Measurements from ENCODE around the gene BNC2. TPM values are rescaled to one million over a fixed set of nuclear protein-coding genes. Genes with fewer than 3 reads are reported as not detected.

Gene BNC2
- total RNA-seq, 1 donor from 2014 or later: 15.2 TPM

- no peak for DNase-seq
- Mint-ChIP-seq H3K4me1 (ENCODE audit: low read depth, unreplicated experiment) (peaks cover 15% of the 10 kb centered on the region), H3K9me3 (ENCODE audit: unreplicated experiment) (no peaks in the 10 kb centered on the region), H3K27me3 (ENCODE audit: unreplicated experiment) (peaks cover 1% of the 10 kb centered on the region), H3K4me3 (ENCODE audit: unreplicated experiment) (no peak overlapping the region), H3K36me3 (ENCODE audit: unreplicated experiment) (peaks cover 4% of the 10 kb centered on the region), H3K27ac (ENCODE audit: unreplicated experiment) (no peak overlapping the region)
- TF ChIP-seq CTCF (IDR thresholded peaks at IDR 0.05; ENCODE audit: partially characterized antibody, unreplicated experiment): no peak
Observed at GRCh38 chr9:16405421-16405820, 465.0 kb downstream of the BNC2 start.

- Mint-ChIP-seq H3K27ac (ENCODE audit: unreplicated experiment) (no peak overlapping the region), H3K4me1 (ENCODE audit: low read depth, unreplicated experiment) (peaks cover 2% of the 10 kb centered on the region), H3K9me3 (ENCODE audit: unreplicated experiment) (no peaks in the 10 kb centered on the region), H3K36me3 (ENCODE audit: unreplicated experiment) (peaks cover 4% of the 10 kb centered on the region), H3K27me3 (ENCODE audit: unreplicated experiment) (peaks cover 1% of the 10 kb centered on the region), H3K4me3 (ENCODE audit: unreplicated experiment) (no peak overlapping the region)
- DNase-seq: no peak
- TF ChIP-seq CTCF (IDR thresholded peaks at IDR 0.05; ENCODE audit: partially characterized antibody, unreplicated experiment): no peak
Observed at GRCh38 chr9:16401701-16402100, 468.8 kb downstream of the BNC2 start.

DNA sequence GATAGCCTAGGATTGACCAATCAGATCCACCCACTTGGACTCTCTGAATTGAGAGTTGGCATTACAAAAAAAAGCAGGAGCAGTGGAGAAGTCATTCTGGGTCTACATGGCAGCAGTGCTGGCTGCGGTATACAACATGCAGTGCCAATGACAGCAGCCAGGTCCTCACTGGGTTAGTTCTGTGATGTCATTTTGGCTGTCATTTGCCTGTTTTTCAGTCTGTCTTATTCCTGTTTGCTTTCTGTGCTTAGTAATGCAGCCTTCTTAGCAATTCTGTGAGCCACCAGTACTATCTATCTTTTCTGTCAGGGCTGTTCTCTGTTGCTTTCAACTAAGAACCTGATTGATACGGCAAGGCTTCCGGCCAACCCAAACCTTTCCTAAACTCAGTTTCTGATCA is 471.8 kb downstream of the BNC2 start:
- TF ChIP-seq CTCF (IDR thresholded peaks at IDR 0.05; ENCODE audit: partially characterized antibody, unreplicated experiment): no peak
- no peak overlapping the region for H3K4me3 Mint-ChIP-seq (ENCODE audit: unreplicated experiment)
- no peaks in the 10 kb centered on the region for H3K4me1 Mint-ChIP-seq (ENCODE audit: low read depth, unreplicated experiment)
- H3K9me3 Mint-ChIP-seq (ENCODE audit: unreplicated experiment): peaks cover 3% of the 10 kb centered on the region
- DNase-seq: no peak
- H3K36me3 Mint-ChIP-seq (ENCODE audit: unreplicated experiment): peaks cover 7% of the 10 kb centered on the region
- no peak overlapping the region for H3K27ac Mint-ChIP-seq (ENCODE audit: unreplicated experiment)
- peaks cover 1% of the 10 kb centered on the region for H3K27me3 Mint-ChIP-seq (ENCODE audit: unreplicated experiment)

GRCh38 chr9:16396389-16396788 is 474.1 kb downstream of the BNC2 start:
- no peak for DNase-seq
- Mint-ChIP-seq H3K9me3 (ENCODE audit: unreplicated experiment) (peaks cover 3% of the 10 kb centered on the region), H3K4me1 (ENCODE audit: low read depth, unreplicated experiment) (no peaks in the 10 kb centered on the region), H3K27ac (ENCODE audit: unreplicated experiment) (no peak overlapping the region), H3K4me3 (ENCODE audit: unreplicated experiment) (no peak overlapping the region), H3K27me3 (ENCODE audit: unreplicated experiment) (peaks cover 1% of the 10 kb centered on the region), H3K36me3 (ENCODE audit: unreplicated experiment) (peaks cover 7% of the 10 kb centered on the region)
- TF ChIP-seq CTCF (IDR thresholded peaks at IDR 0.05; ENCODE audit: partially characterized antibody, unreplicated experiment): no peak

GRCh38 chr9:16391369-16391768 is 479.1 kb downstream of the BNC2 start:
- H3K27me3 Mint-ChIP-seq (ENCODE audit: unreplicated experiment): no peaks in the 10 kb centered on the region
- peaks cover 7% of the 10 kb centered on the region for H3K36me3 Mint-ChIP-seq (ENCODE audit: unreplicated experiment)
- H3K4me3 Mint-ChIP-seq (ENCODE audit: unreplicated experiment): no peak overlapping the region
- TF ChIP-seq CTCF (IDR thresholded peaks at IDR 0.05; ENCODE audit: partially characterized antibody, unreplicated experiment): no peak
- H3K27ac Mint-ChIP-seq (ENCODE audit: unreplicated experiment): no peak overlapping the region
- H3K4me1 Mint-ChIP-seq (ENCODE audit: low read depth, unreplicated experiment): no peaks in the 10 kb centered on the region
- H3K9me3 Mint-ChIP-seq (ENCODE audit: unreplicated experiment): peaks cover 5% of the 10 kb centered on the region
- DNase-seq: no peak
